A549 treated with CORT108297 at 1 μM for 4 hours (cell line): ENCODE measurements around the gene TPRN. TPM values are rescaled to one million over a fixed set of nuclear protein-coding genes. Genes with fewer than 3 reads are reported as not detected.

ENCODE experiments used
- total RNA-seq: library from RNA; stranded (reverse); fragments of 200-300 nt; extraction: Qiagen RNA extraction; gene quantifications from 5 replicates; pipeline ENCODE4 v1.2.3, GENCODE V29; 2022

TPRN gene, protein sequence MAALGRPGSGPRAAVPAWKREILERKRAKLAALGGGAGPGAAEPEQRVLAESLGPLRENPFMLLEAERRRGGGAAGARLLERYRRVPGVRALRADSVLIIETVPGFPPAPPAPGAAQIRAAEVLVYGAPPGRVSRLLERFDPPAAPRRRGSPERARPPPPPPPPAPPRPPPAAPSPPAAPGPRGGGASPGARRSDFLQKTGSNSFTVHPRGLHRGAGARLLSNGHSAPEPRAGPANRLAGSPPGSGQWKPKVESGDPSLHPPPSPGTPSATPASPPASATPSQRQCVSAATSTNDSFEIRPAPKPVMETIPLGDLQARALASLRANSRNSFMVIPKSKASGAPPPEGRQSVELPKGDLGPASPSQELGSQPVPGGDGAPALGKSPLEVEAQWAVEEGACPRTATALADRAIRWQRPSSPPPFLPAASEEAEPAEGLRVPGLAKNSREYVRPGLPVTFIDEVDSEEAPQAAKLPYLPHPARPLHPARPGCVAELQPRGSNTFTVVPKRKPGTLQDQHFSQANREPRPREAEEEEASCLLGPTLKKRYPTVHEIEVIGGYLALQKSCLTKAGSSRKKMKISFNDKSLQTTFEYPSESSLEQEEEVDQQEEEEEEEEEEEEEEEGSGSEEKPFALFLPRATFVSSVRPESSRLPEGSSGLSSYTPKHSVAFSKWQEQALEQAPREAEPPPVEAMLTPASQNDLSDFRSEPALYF
- total RNA-seq: 6.2 to 10.5 TPM (median 10.1 TPM) in 5 replicates

GRCh38 chr9:137200311-137201204 lies at the start of gene TPRN:
Gene TPRN (minus strand): TSS chr9:137200741. CDS start chr9:137200711, 30 bp downstream.

GRCh38 chr9:137240841-137241489 lies 40.4 kb upstream of the TPRN start, which contains the start of gene TUBB4B:
Gene TUBB4B (plus strand): TSS chr9:137241287. CDS start chr9:137241361, 74 bp downstream.

GRCh38 chr9:137230705-137231371 lies 30.3 kb upstream of the TPRN start, which contains the start of gene SLC34A3:
Gene SLC34A3 (plus strand): TSS chr9:137230901. CDS start chr9:137231703, 802 bp downstream.

DNA sequence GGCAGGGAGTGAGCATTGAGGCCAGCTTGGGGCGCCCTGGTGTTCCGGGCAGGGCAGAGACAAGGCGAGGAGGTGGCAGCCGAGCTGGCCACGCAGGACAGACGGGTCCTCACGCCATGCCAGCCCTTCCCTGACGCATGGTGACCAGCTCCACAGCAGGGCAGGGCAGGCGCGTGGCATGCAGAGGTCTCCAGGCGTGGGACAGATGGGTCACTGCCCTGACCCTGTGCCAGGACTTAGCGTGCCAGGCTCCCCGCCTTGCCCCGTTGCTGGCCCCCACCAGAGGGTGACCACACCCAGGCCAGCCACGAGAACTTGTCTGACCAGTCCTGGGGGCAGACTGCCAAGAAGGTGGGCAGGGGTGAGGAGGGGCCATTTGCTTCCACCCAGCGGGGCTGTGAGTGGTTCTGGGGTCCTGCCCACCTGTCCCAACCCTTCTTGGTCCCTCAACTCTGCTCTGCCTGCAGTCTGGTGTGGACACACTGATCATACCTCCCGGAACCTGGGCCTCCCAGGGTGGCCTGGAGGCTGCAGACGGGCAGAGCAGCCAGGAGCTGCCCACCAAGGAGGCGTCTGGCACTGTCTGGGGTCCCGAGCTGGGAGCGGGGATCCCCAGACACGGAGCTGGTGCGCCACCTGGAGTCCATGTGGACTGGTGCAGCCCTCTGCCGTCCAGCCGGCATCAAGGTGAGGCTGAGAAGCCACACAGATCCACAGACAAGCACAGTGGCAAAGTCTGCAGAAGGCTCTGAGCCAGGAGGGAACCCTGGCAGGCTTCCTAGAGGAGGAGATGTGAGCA lies 26.7 kb upstream of the TPRN start, which contains the start of gene RNF224:
Gene RNF224, plus strand, starts transcription at position 449 of the 799 bp plus-strand sequence. CDS start 834 bp downstream, outside the sequence.

DNA sequence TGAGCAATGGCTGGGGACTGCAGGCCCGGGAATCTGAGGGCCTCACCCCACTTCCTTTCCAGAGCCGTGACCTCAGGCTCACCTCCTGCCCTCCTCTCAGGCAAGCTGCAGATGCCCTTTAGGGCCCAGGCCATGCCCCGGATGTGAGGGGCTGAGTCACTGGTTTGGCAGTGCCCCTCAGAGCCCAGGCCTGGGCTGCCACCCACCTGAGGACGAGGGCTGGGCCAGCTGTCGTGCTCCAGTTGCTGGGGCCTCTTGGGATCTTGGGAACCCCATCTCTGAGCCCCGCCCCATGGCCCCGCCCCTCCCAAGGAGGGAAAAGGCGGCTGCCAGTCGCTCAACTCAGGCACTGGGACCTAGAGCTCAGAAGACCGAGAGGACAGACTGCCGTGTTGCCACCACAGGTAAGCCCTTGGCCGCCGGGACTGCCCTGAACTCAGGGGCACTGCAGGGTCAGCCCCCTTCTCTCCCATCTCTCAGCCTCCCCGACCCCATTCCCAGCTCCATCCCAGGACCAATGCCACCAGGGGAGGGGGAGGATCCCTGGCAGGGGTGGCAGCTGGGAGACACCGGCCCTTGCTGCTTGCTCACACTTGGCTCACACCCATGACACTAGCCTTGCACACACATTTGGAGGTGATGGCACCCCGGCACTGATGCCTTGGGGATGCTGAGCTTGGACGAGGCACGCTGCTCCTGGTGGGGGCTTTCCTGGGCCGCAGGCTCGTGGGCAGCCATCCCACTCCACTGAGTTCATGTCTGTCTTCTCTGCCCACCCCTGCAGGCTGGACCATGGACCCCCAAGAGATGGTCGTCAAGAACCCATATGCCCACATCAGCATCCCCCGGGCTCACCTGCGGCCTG lies 24.5 kb upstream of the TPRN start, which contains the start of gene CYSRT1:
Gene CYSRT1, plus strand, starts transcription at position 345 of the 865 bp plus-strand sequence. Its CDS starts 448 bp downstream, at position 793.

GRCh38 chr9:137222190-137223077 lies 21.9 kb upstream of the TPRN start, which contains the start of gene RNF208:
Gene RNF208 (minus strand): TSS chr9:137222240. CDS start chr9:137221212, 1,028 bp downstream.

GRCh38 chr9:137205126-137206069 lies 4.9 kb upstream of the TPRN start, which contains the start of the genes NDOR1 and TMEM203:
Gene NDOR1 (plus strand): TSS chr9:137205700. CDS start chr9:137205778, 78 bp downstream.
Gene TMEM203 (minus strand): TSS chr9:137205648. CDS start chr9:137205414, 234 bp downstream.

GRCh38 chr9:137188490-137189296 lies 11.8 kb downstream of the TPRN start, which contains the start of the genes ANAPC2 and SSNA1:
Gene ANAPC2 (minus strand): TSS chr9:137188560. CDS start chr9:137188532, 28 bp downstream.
Gene SSNA1 (plus strand): TSS chr9:137188676. CDS start chr9:137188727, 51 bp downstream.

DNA sequence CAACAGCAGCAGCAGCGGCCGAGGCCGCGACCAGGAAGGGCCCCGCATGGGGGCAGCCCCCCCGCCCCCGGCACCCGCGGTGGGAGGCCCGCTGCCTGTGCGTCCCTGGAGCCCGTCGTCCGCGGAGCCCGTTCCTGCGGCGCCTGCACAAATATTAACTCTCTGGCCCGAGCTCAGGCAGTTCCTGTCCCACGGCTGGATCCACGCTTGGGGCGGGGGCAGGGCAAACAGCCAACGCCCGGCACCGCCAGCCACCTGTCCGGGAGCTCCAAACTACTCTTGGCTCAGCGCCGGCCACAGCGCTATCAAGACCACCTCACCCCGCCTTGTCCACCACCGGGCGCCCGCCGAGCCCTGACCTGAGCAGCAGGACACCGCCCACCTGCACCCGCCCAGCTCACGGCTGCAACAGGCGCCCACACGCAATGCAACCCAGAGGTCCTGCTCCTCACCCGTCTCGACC lies 30.6 kb downstream of the TPRN start, which contains the start of gene LRRC26:
Gene LRRC26, minus strand, starts transcription at position 156 of the 463 bp plus-strand sequence. Its CDS starts 108 bp downstream, at position 48.

Other genes with a start within 250 kb of the TPRN start
- gene LCN12, start 248.5 kb downstream of the TPRN start, total RNA-seq: 0.48 to 1.5 TPM (median 1.5 TPM) in 5 replicates
- 0.16 to 0.81 TPM (median 0.57 TPM) in 5 replicates for gene PTGDS, start 223.2 kb downstream of the TPRN start, total RNA-seq
- 0.03 to 0.06 TPM (median 0.05 TPM) in 4 of 5 replicates, not detected in the other for gene LCNL1, start 217.7 kb downstream of the TPRN start, total RNA-seq
- gene PAXX, start 208.3 kb downstream of the TPRN start, total RNA-seq: 49.7 to 88.2 TPM (median 76.5 TPM) in 5 replicates
- gene CLIC3, start 204.2 kb downstream of the TPRN start, total RNA-seq: 2.7 to 4.5 TPM (median 3.8 TPM) in 5 replicates
- gene ABCA2, start 172.5 kb downstream of the TPRN start, total RNA-seq: 20.4 to 30.4 TPM (median 27.8 TPM) in 5 replicates
- gene FUT7, start 168.7 kb downstream of the TPRN start, total RNA-seq: 0.08 to 0.09 TPM in 2 of 5 replicates, not detected in the others
- gene NPDC1, start 154.6 kb downstream of the TPRN start, total RNA-seq: 41.2 to 91.4 TPM (median 89.1 TPM) in 5 replicates
- gene ENTPD2, start 146.7 kb downstream of the TPRN start, total RNA-seq: 0.63 to 1.4 TPM (median 0.95 TPM) in 5 replicates
- gene SAPCD2, start 130.2 kb downstream of the TPRN start, total RNA-seq: 15.2 to 28.2 TPM (median 25.3 TPM) in 5 replicates
- 9.5 to 17.0 TPM (median 12.6 TPM) in 5 replicates for gene UAP1L1, start 123.2 kb downstream of the TPRN start, total RNA-seq
- gene MAN1B1, start 113.8 kb downstream of the TPRN start, total RNA-seq: 42.2 to 55.4 TPM (median 51.2 TPM) in 5 replicates
- 72.4 to 138 TPM (median 129 TPM) in 5 replicates for gene DPP7, start 86.0 kb downstream of the TPRN start, total RNA-seq
- gene GRIN1, start 61.6 kb downstream of the TPRN start, total RNA-seq: 0.22 to 0.94 TPM (median 0.34 TPM) in 5 replicates
- gene LRRC26, start 30.7 kb downstream of the TPRN start, total RNA-seq: 0.61 to 2.2 TPM (median 1.4 TPM) in 5 replicates
- gene TMEM210, start 28.7 kb downstream of the TPRN start, total RNA-seq: not detected in 5 replicates
- gene ANAPC2, start 12.2 kb downstream of the TPRN start, total RNA-seq: 24.9 to 40.7 TPM (median 36.9 TPM) in 5 replicates
- 102 to 161 TPM (median 150 TPM) in 5 replicates for gene SSNA1, start 12.1 kb downstream of the TPRN start, total RNA-seq
- 35.3 to 48.6 TPM (median 45.8 TPM) in 5 replicates for gene TMEM203, start 4.9 kb upstream of the TPRN start, total RNA-seq
- gene NDOR1, start 5.0 kb upstream of the TPRN start, total RNA-seq: 11.5 to 21.6 TPM (median 18.2 TPM) in 5 replicates
- gene RNF208, start 21.5 kb upstream of the TPRN start, total RNA-seq: 0.95 to 2.7 TPM (median 2.2 TPM) in 5 replicates
- gene CYSRT1, start 24.4 kb upstream of the TPRN start, total RNA-seq: 2.7 to 5.0 TPM (median 4.3 TPM) in 5 replicates
- gene RNF224, start 26.8 kb upstream of the TPRN start, total RNA-seq: 0.09 to 0.24 TPM (median 0.14 TPM) in 5 replicates
- 0.07 to 0.14 TPM (median 0.10 TPM) in 4 of 5 replicates, not detected in the other for gene SLC34A3, start 30.2 kb upstream of the TPRN start, total RNA-seq
- 616 to 807 TPM (median 766 TPM) in 5 replicates for gene TUBB4B, start 40.5 kb upstream of the TPRN start, total RNA-seq
- gene STPG3, start 50.5 kb upstream of the TPRN start, total RNA-seq: 0.07 TPM in 1 of 5 replicates, not detected in the others
- gene NELFB, start 54.6 kb upstream of the TPRN start, total RNA-seq: 42.6 to 62.4 TPM (median 57.8 TPM) in 5 replicates
- 17.1 to 31.6 TPM (median 26.1 TPM) in 5 replicates for gene TOR4A, start 77.0 kb upstream of the TPRN start, total RNA-seq
- 2.8 to 7.8 TPM (median 4.8 TPM) in 5 replicates for gene NRARP, start 101.5 kb upstream of the TPRN start, total RNA-seq
- 4.9 to 7.8 TPM (median 7.0 TPM) in 5 replicates for gene EXD3, start 222.4 kb upstream of the TPRN start, total RNA-seq
- gene NOXA1, start 222.7 kb upstream of the TPRN start, total RNA-seq: 0.78 to 2.3 TPM (median 2.0 TPM) in 5 replicates
- gene ENTPD8, start 240.6 kb upstream of the TPRN start, total RNA-seq: 0.21 to 0.27 TPM (median 0.24 TPM) in 5 replicates